ENCODE measurements around the gene ART5. TPM values are rescaled to one million over a fixed set of nuclear protein-coding genes. Genes with fewer than 3 reads are reported as not detected.
"Not testable (repeated sequence)": the region's sequence is repeated elsewhere in the genome, so short reads cannot be mapped to it uniquely, and the experiment has no call there.

ART5 gene
- total RNA-seq, 2 experiments from 2014 or later: not detected

GRCh38 chr11:3605283-3605662 lies 36.5 kb downstream of the ART5 start:
- ChIA-PET POLR2A (no interaction called here), CTCF (no interaction called here)
- H3K27me3 Mint-ChIP-seq: peaks cover 5% of the 10 kb centered on the region
- no peaks in the 10 kb centered on the region for H3K9me3 Mint-ChIP-seq
- no peak for DNase-seq
- H3K36me3 Mint-ChIP-seq (ENCODE audit: low read depth): no peaks in the 10 kb centered on the region
- no peak overlapping the region for H3K4me3 Mint-ChIP-seq
- H3K27ac Mint-ChIP-seq: no peak overlapping the region
- H3K4me1 Mint-ChIP-seq: no peaks in the 10 kb centered on the region

GRCh38 chr11:3604167-3604566 lies 37.6 kb downstream of the ART5 start:
- ChIA-PET POLR2A (no interaction called here), CTCF (no interaction called here)
- H3K4me1 Mint-ChIP-seq: no peaks in the 10 kb centered on the region
- peaks cover 9% of the 10 kb centered on the region for H3K27me3 Mint-ChIP-seq
- no peaks in the 10 kb centered on the region for H3K36me3 Mint-ChIP-seq (ENCODE audit: low read depth)
- H3K27ac Mint-ChIP-seq: no peak overlapping the region
- DNase-seq: no peak
- H3K4me3 Mint-ChIP-seq: no peak overlapping the region
- no peaks in the 10 kb centered on the region for H3K9me3 Mint-ChIP-seq

GRCh38 chr11:3600201-3600600 lies 41.6 kb downstream of the ART5 start:
- POLR2A ChIA-PET; H3K4me3 Mint-ChIP-seq; H3K27ac Mint-ChIP-seq; H3K27me3 Mint-ChIP-seq; H3K4me1 Mint-ChIP-seq; CTCF ChIA-PET; DNase-seq; H3K36me3 Mint-ChIP-seq (ENCODE audit: low read depth); H3K9me3 Mint-ChIP-seq: not testable (repeated sequence)

GRCh38 chr11:3597743-3598142 lies 44.0 kb downstream of the ART5 start:
- H3K4me3 Mint-ChIP-seq; H3K4me1 Mint-ChIP-seq; H3K27ac Mint-ChIP-seq; H3K36me3 Mint-ChIP-seq (ENCODE audit: low read depth); CTCF ChIA-PET; DNase-seq; POLR2A ChIA-PET; H3K9me3 Mint-ChIP-seq; H3K27me3 Mint-ChIP-seq: not testable (repeated sequence)

- H3K36me3 Mint-ChIP-seq (ENCODE audit: low read depth); H3K27ac Mint-ChIP-seq; H3K4me3 Mint-ChIP-seq; POLR2A ChIA-PET; DNase-seq; H3K9me3 Mint-ChIP-seq; H3K4me1 Mint-ChIP-seq: not testable (repeated sequence)
- H3K27me3 Mint-ChIP-seq: peaks cover 13% of the 10 kb centered on the region
- CTCF ChIA-PET: interaction anchor here (0.7 kb wide), 1 partner anchor 212 kb away, joined by 3 read pairs; no protein-coding TSS in a partner anchor
Measured at GRCh38 chr11:3591326-3591725, 50.5 kb downstream of the ART5 start.

GRCh38 chr11:3590193-3590592 lies 51.6 kb downstream of the ART5 start:
- POLR2A ChIA-PET; H3K36me3 Mint-ChIP-seq (ENCODE audit: low read depth); H3K4me3 Mint-ChIP-seq; H3K4me1 Mint-ChIP-seq; H3K27ac Mint-ChIP-seq; CTCF ChIA-PET; H3K9me3 Mint-ChIP-seq; DNase-seq: not testable (repeated sequence)
- peaks cover 14% of the 10 kb centered on the region for H3K27me3 Mint-ChIP-seq

- CTCF ChIA-PET; H3K9me3 Mint-ChIP-seq; POLR2A ChIA-PET; H3K4me1 Mint-ChIP-seq; H3K36me3 Mint-ChIP-seq (ENCODE audit: low read depth); DNase-seq; H3K27ac Mint-ChIP-seq; H3K4me3 Mint-ChIP-seq: not testable (repeated sequence)
- peaks cover 19% of the 10 kb centered on the region for H3K27me3 Mint-ChIP-seq
Measured at GRCh38 chr11:3588776-3589175, 53.0 kb downstream of the ART5 start.

Other genes with a start within 250 kb of the ART5 start
- gene ART1, start 3.1 kb upstream of the ART5 start, total RNA-seq: not detected
- gene CHRNA10, start 29.4 kb upstream of the ART5 start, total RNA-seq: 1 to 10 TPM; 1.5 to 1.6 TPM
- 10 to 100 TPM; 93.9 to 95.2 TPM for gene NUP98, start 155.6 kb upstream of the ART5 start, total RNA-seq
- 10 to 100 TPM; 18.0 to 19.0 TPM for gene PGAP2, start 166.6 kb upstream of the ART5 start, total RNA-seq
- 100 to 1,000 TPM; 192 to 201 TPM for gene RHOG, start 199.0 kb upstream of the ART5 start, total RNA-seq
- 100 to 1,000 TPM; 111 to 113 TPM for gene STIM1, start 213.7 kb upstream of the ART5 start, total RNA-seq

Measured in activated CD4-positive, alpha-beta memory T cell treated with anti-CD3 and anti-CD28 coated beads, Interleukin-2, amount 10 ng/mL, durations not matched to agents 7 days and 5 days (primary cell).